Endothelial cell of umbilical vein (primary cell): ENCODE measurements around the gene TRIM32. TPM values are rescaled to one million over a fixed set of nuclear protein-coding genes. Genes with fewer than 3 reads are reported as not detected.

Experiments
- BruUV-seq: library from RNA; stranded (reverse); fragments of 400-500 nt; replicated peaks from 2 replicates; lab custom pipeline; 2021; lab: Mats Ljungman, UMichigan
- CTCF ChIA-PET: fragments of 300-600, 350-600 bp; sonication (Branson Sonifier 250); formaldehyde crosslinking; loops from one replicate; lab custom pipeline; 2021; ENCODE audit warnings: antibody characterized with exemption, inconsistent platforms; lab: Charles Lee
- POLR2A ChIA-PET: fragments of 300-600, 350-600 bp; sonication (Branson Sonifier 250); formaldehyde crosslinking; loops from one replicate; lab custom pipeline; 2021; ENCODE audit warnings: antibody characterized with exemption, inconsistent platforms; lab: Charles Lee
- DNase-seq: peaks from one replicate; pipeline ENCODE4 v3.0.0-alpha.2; 2011; ENCODE audit warnings: low read depth, low spot score
- FAIRE-seq: peaks from 2 replicates; lab custom pipeline; 2011; peaks lifted over from hg19 to GRCh38; lab: Jason Lieb, UNC
- H2AFZ ChIP-seq: 2 replicates; pipeline ENCODE4 v1.6.0; 2012; ENCODE audit warnings: low read depth, low read length, control low read depth, inconsistent platforms
- H3K27ac ChIP-seq: 2 replicates; pipeline ENCODE4 v1.5.1; 2011; ENCODE audit warnings: low read depth, mild to moderate bottlenecking, control low read depth, low read length, moderate library complexity; ENCODE audit not compliant: insufficient read depth
- H3K27me3 ChIP-seq, 2 experiments: 2 replicates each; pipeline versions ENCODE4 v1.6.0 to v1.6.1; 2011; ENCODE audit warnings: low read length in 2 of 2, mixed read lengths in 1 of 2; ENCODE audit not compliant: control insufficient read depth in 2 of 2, insufficient read depth in 2 of 2
- H3K36me3 ChIP-seq, 2 experiments: 2 replicates in 1 of 2; 3 replicates in 1 of 2; pipeline ENCODE4 v1.5.1; 2011; ENCODE audit warnings: low read length in 2 of 2, mild to moderate bottlenecking in 1 of 2, moderate library complexity in 1 of 2; ENCODE audit not compliant: control insufficient read depth in 2 of 2, insufficient read depth in 2 of 2; ENCODE audit errors: extremely low read depth in 1 of 2
- H3K4me1 ChIP-seq: 3 replicates; pipeline ENCODE4 v1.5.1; 2011; ENCODE audit warnings: mild to moderate bottlenecking, low read length; ENCODE audit not compliant: control insufficient read depth, insufficient read depth; ENCODE audit errors: extremely low read depth
- H3K4me2 ChIP-seq: 2 replicates; pipeline ENCODE4 v1.6.1; 2011; ENCODE audit warnings: low read length, control low read depth, mixed read lengths; ENCODE audit not compliant: insufficient read depth
- H3K4me3 ChIP-seq, 3 experiments: fragments of 200-600 bp in 1 of 3; sonication (generic), shearing (Covaris generic) in 1 of 3; replicated peaks in 1 of 3; 2 replicates each; pipeline ENCODE4 v1.5.1; 2011 to 2016; ENCODE audit warnings: control low read depth in 3 of 3, low read length in 3 of 3, mild to moderate bottlenecking in 2 of 3, inconsistent platforms in 1 of 3, low read depth in 1 of 3, moderate library complexity in 1 of 3; ENCODE audit not compliant: insufficient read depth in 1 of 3
- H3K79me2 ChIP-seq: 2 replicates; pipeline ENCODE4 v1.6.0; 2012; ENCODE audit warnings: low read length, inconsistent platforms; ENCODE audit not compliant: control insufficient read depth, insufficient read depth
- H3K9ac ChIP-seq: replicated peaks from 2 replicates; pipeline ENCODE3; 2011; ENCODE audit warnings: low read length, control low read depth; ENCODE audit not compliant: insufficient read depth; ENCODE audit errors: extremely low read depth
- H3K9me1 ChIP-seq: replicated peaks from 3 replicates; pipeline ENCODE4 v1.6.0; 2011; ENCODE audit warnings: mild to moderate bottlenecking, low read length; ENCODE audit not compliant: control insufficient read depth, insufficient read depth; ENCODE audit errors: extremely low read depth
- H3K9me3 ChIP-seq: replicated peaks from 2 replicates; pipeline ENCODE4 v1.5.1; 2012; ENCODE audit warnings: low read length, inconsistent platforms; ENCODE audit not compliant: control insufficient read depth, insufficient read depth
- H4K20me1 ChIP-seq: replicated peaks from 2 replicates; pipeline ENCODE3; 2011; ENCODE audit warnings: mild to moderate bottlenecking, low read length; ENCODE audit not compliant: control insufficient read depth, insufficient read depth; ENCODE audit errors: extremely low read depth
- POLR2A ChIP-seq: IDR thresholded peaks from 2 replicates; pipeline ENCODE4 v1.6.1; 2012; ENCODE audit warnings: low read depth, mild to moderate bottlenecking, control low read depth, low read length
- POLR2AphosphoS5 ChIP-seq: IDR thresholded peaks from 2 replicates; pipeline ENCODE4 v1.6.1; 2012; ENCODE audit warnings: low read depth, mild to moderate bottlenecking, control low read depth, low read length, moderate library complexity; ENCODE audit not compliant: insufficient read depth
- dilution Hi-C: fragments of 300-500 bp; cut with MboI; formaldehyde crosslinking; loops from one replicate; pipeline ENCODE4 v1.15.0; 2019; ENCODE audit warnings: low sequenced_read_pairs; ENCODE audit not compliant: extremely low pct_ligation_motif_present
- intact Hi-C: fragments of 100-400 bp; cut with micrococcal nuclease; formaldehyde crosslinking; loops from one replicate; pipeline ENCODE4 v1.10.0; 2022
- polyA plus RNA-seq, 4 experiments: library from polyadenylated mRNA; depleted of rRNA in 3 of 4; stranded (reverse) in 3 of 4; unstranded in 1 of 4; fragments of >200 nt; gene quantifications; 2 replicates each; pipeline versions ENCODE4 v1.2.1 to v1.2.3, GENCODE V29; 2011 to 2012; ENCODE audit warnings: missing spikeins in 1 of 4
- total RNA-seq: library from RNA; stranded (reverse); gene quantifications from 2 replicates; pipeline ENCODE4 v1.2.3, GENCODE V29; 2021

The TRIM32 gene
- total and polyA plus RNA-seq, 2 donors (not counting 3 experiments of a cell fraction or from before 2014, with no cell fraction given): 10.8 to 18.4 TPM

DNA sequence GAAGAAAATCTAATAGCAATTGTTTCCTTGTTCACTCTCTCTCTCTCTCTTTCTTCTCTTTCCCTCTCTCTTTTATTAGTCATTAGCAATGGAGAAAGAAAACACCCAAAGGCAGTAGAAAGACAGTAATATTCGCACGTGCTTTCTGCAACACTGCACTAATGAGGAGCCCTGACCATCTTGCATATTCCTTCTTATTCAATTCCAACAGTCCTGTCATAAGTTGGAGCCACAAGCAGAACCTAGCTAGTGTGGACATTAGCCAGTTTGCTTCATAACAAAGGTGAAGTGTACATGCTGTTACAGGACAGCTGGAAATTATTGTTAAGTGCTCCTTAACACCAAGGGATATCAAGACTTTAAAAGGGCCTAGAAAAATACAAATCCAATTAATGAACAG is 63.4 kb downstream of the TRIM32 start:
- H2AFZ ChIP-seq: no peak overlapping the region
- H3K4me1 ChIP-seq: no peaks in the 10 kb centered on the region
- no peaks in the 10 kb centered on the region for H3K36me3 ChIP-seq
- no TSS peak for BruUV-seq
- dilution Hi-C loops (no loop called here), intact Hi-C loops (no loop called here)
- H4K20me1 ChIP-seq: no peaks in the 10 kb centered on the region
- no peaks in the 10 kb centered on the region for H3K9me3 ChIP-seq
- ChIA-PET CTCF (no interaction called here), POLR2A (no interaction called here)
- no peaks in the 10 kb centered on the region for H3K27me3 ChIP-seq
- no peak overlapping the region for H3K9ac ChIP-seq
- H3K79me2 ChIP-seq: no peaks in the 10 kb centered on the region
- no peak overlapping the region for H3K4me3 ChIP-seq
- DNase-seq (no peak), FAIRE-seq (no peak)
- H3K9me1 ChIP-seq: no peaks in the 10 kb centered on the region
- H3K4me2 ChIP-seq: no peak overlapping the region
- TF ChIP-seq POLR2AphosphoS5 (no peak), POLR2A (no peak)
- no peak overlapping the region for H3K27ac ChIP-seq
